Esophagus muscularis mucosa (tissue), 3 donors: ENCODE results near the gene SMIM38.

ENCODE experiments used
- CTCF ChIP-seq, 3 experiments: fragments of 200-600 bp in 2 of 3; fragments of 450-650 bp in 1 of 3; sonication (generic) in 2 of 3; IDR thresholded peaks; one replicate each; pipeline ENCODE4 v1.5.1; 2017 to 2019; ENCODE audit warnings: antibody characterized with exemption in 3 of 3, mild to moderate bottlenecking in 2 of 3, moderate library complexity in 1 of 3
- POLR2A ChIP-seq: fragments of 450-650 bp; IDR thresholded peaks from one replicate; pipeline ENCODE4 v1.6.1; 2017; ENCODE audit warnings: antibody characterized with exemption, moderate library complexity, mild to moderate bottlenecking, low read depth
- POLR2AphosphoS5 ChIP-seq, 2 donors: sonication (generic); formaldehyde crosslinking; IDR thresholded peaks; one replicate each; pipeline ENCODE4 v1.6.1; 2017; ENCODE audit warnings: antibody characterized with exemption in 2 of 2

DNA sequence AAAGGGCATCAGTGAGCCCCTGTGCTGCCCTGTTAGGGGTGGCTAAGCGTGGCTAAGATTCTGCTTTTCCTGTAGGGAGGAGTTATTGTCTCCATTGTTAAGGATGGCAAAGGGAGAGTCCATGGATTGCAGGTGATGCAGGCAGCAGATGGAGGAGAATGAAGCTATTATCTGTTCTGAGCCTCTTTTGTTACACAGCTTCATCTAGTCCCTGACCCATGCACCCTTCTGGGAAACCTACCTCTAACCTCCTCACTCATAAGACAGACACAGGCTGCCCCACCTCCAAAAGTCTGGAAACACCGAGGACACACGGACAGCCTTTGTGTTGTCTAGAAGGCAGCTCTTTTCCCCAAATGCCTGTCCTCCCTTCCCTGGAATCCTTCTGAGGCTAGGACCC lies 13.7 kb downstream of the SMIM38 start:
- TF ChIP-seq CTCF (IDR thresholded peaks at IDR 0.05) (no peak), POLR2A (no peak), POLR2AphosphoS5 (IDR thresholded peaks at IDR 0.05) (no peak)
